B cell (primary cell): ENCODE data around the gene TET1.

Source experiments
- EZH2 ChIP-seq: IDR thresholded peaks from 2 replicates; pipeline ENCODE4 v1.6.1; 2012; ENCODE audit warnings: borderline replicate concordance, low read depth, mild to moderate bottlenecking, moderate library complexity, low read length; ENCODE audit not compliant: insufficient read depth, poor library complexity, severe bottlenecking
- TF ChIP-seq, protein P1 (sequence below): fragments of 200-600 bp; IDR thresholded peaks from one replicate; pipeline ENCODE4 v1.8.0; 2022; ENCODE audit warnings: antibody characterized with exemption, mild to moderate bottlenecking

DNA sequence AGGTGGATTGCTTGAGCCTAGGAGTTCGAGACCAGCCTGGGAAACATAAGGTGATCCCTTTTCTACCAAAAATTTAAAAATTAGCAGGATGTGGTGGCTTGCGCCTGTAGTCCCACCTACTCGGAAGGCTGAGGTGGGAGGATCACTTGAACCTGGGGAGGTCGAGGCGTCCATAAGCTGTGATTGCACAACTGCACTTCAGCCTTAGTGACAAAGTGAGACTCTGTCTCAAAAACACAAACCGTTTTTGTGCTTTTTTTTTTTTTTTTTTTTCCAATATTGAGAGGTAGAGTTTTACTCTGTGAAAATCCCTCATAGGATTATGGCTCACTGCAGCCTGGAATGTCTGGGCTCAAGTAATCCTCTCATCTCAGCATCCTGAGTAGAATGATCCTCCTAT, 175.0 kb downstream of the TET1 start:
- TF ChIP-seq, protein P1, sequence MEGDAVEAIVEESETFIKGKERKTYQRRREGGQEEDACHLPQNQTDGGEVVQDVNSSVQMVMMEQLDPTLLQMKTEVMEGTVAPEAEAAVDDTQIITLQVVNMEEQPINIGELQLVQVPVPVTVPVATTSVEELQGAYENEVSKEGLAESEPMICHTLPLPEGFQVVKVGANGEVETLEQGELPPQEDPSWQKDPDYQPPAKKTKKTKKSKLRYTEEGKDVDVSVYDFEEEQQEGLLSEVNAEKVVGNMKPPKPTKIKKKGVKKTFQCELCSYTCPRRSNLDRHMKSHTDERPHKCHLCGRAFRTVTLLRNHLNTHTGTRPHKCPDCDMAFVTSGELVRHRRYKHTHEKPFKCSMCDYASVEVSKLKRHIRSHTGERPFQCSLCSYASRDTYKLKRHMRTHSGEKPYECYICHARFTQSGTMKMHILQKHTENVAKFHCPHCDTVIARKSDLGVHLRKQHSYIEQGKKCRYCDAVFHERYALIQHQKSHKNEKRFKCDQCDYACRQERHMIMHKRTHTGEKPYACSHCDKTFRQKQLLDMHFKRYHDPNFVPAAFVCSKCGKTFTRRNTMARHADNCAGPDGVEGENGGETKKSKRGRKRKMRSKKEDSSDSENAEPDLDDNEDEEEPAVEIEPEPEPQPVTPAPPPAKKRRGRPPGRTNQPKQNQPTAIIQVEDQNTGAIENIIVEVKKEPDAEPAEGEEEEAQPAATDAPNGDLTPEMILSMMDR = no peak
- no peak for TF ChIP-seq EZH2
